H1 (cell line): ENCODE measurements around the gene ACKR2. TPM values are rescaled to one million over a fixed set of nuclear protein-coding genes. Genes with fewer than 3 reads are reported as not detected.

Experiments
- polyA plus RNA-seq, 7 experiments: library from polyadenylated mRNA; depleted of rRNA in 3 of 7; stranded (reverse) in 5 of 7; unstranded in 2 of 7; fragments of >200 nt in 5 of 7; fragments of 200-250 nt in 2 of 7; gene quantifications; 1 replicate in 5 of 7; 2 replicates in 1 of 7; 4 replicates in 1 of 7; pipeline versions ENCODE4 v1.2.1 to v1.2.3, GENCODE V29; 2011 to 2013; ENCODE audit warnings: missing spikeins in 2 of 7, mixed read lengths in 2 of 7
- small RNA-seq: library from polyadenylated mRNA; stranded (forward); fragments of <200 nt; extraction: miRNeasy Mini kit (QIAGEN cat#:217004); gene quantifications from one replicate; pipeline ENCODE3, GENCODE V24; 2013; ENCODE audit not compliant: insufficient read depth
- total RNA-seq: library from RNA; stranded (reverse); fragmentation: NEBNext Ultra II Directional; extraction: Animal tissue kit (Norgen Biotek cat#: 25700); gene quantifications from 2 replicates; pipeline ENCODE4 v1.2.1, GENCODE V29; 2021

Gene ACKR2
- total and polyA plus RNA-seq, 2 of the 8 experiments (the other 6 are each of a cell fraction or from before 2014, with no cell fraction given) = 0.09 to 0.12 TPM

Small RNAs within 50 kb of the gene (small RNA-seq; reads per million reads assigned to genes)
- gene CCDC13 = not detected

Other genes with a start within 250 kb of the ACKR2 start
- gene SEC22C, start 227.5 kb upstream of the ACKR2 start, total RNA-seq = 38.3 and 38.5 TPM in 2 replicates
- 19.8 and 23.4 TPM in 2 replicates for gene SEC22C, start 227.5 kb upstream of the ACKR2 start, polyA plus RNA-seq (2011; rRNA removed)
- 80.7 and 82.7 TPM in 2 replicates for gene SS18L2, start 218.6 kb upstream of the ACKR2 start, total RNA-seq
- gene SS18L2, start 218.6 kb upstream of the ACKR2 start, polyA plus RNA-seq (2011; rRNA removed) = 32.1 and 61.2 TPM in 2 replicates
- 56.6 and 62.2 TPM in 2 replicates for gene NKTR, start 208.8 kb upstream of the ACKR2 start, total RNA-seq
- 17.9 and 24.1 TPM in 2 replicates for gene NKTR, start 208.8 kb upstream of the ACKR2 start, polyA plus RNA-seq (2011; rRNA removed)
- gene ZBTB47, start 155.7 kb upstream of the ACKR2 start, total RNA-seq = 4.0 and 4.1 TPM in 2 replicates
- 2.8 and 3.7 TPM in 2 replicates for gene ZBTB47, start 155.7 kb upstream of the ACKR2 start, polyA plus RNA-seq (2011; rRNA removed)
- not detected in 2 replicates for gene KLHL40, start 123.9 kb upstream of the ACKR2 start, total RNA-seq
- gene KLHL40, start 123.9 kb upstream of the ACKR2 start, polyA plus RNA-seq (2011; rRNA removed) = 0.02 TPM in 1 of 2 replicates, not detected in the other
- gene HHATL, start 106.6 kb upstream of the ACKR2 start, total RNA-seq = not detected in 2 replicates
- gene HHATL, start 106.6 kb upstream of the ACKR2 start, polyA plus RNA-seq (2011; rRNA removed) = 0.16 and 0.18 TPM in 2 replicates
- not detected in 2 replicates for gene CCDC13, start 36.2 kb upstream of the ACKR2 start, total RNA-seq
- gene CCDC13, start 36.2 kb upstream of the ACKR2 start, polyA plus RNA-seq (2011; rRNA removed) = 0.06 and 0.09 TPM in 2 replicates
- gene HIGD1A, start 5.0 kb upstream of the ACKR2 start, total RNA-seq = 94.7 and 95.4 TPM in 2 replicates
- 33.5 and 67.3 TPM in 2 replicates for gene HIGD1A, start 5.0 kb upstream of the ACKR2 start, polyA plus RNA-seq (2011; rRNA removed)
- not detected in 2 replicates for gene CYP8B1, start 66.4 kb downstream of the ACKR2 start, total RNA-seq
- gene CYP8B1, start 66.4 kb downstream of the ACKR2 start, polyA plus RNA-seq (2011; rRNA removed) = not detected in 2 replicates
- not detected in 2 replicates for gene ZNF662, start 96.7 kb downstream of the ACKR2 start, total RNA-seq
- gene ZNF662, start 96.7 kb downstream of the ACKR2 start, polyA plus RNA-seq (2011; rRNA removed) = 0.03 TPM in 1 of 2 replicates, not detected in the other
- gene GASK1A, start 169.9 kb downstream of the ACKR2 start, total RNA-seq = 7.9 and 11.5 TPM in 2 replicates
- 4.7 and 5.2 TPM in 2 replicates for gene GASK1A, start 169.9 kb downstream of the ACKR2 start, polyA plus RNA-seq (2011; rRNA removed)